Neural cell (in vitro differentiated cells): Measurements from ENCODE around the gene NDST1. TPM values are rescaled to one million over a fixed set of nuclear protein-coding genes. Genes with fewer than 3 reads are reported as not detected.

ENCODE experiments used
- H2AFZ ChIP-seq: fragments of 200-600, 300-800 bp; sonication (generic), shearing (Covaris generic); 2 replicates; pipeline ENCODE4 v1.6.0; 2014; ENCODE audit warnings: low read depth, mild to moderate bottlenecking, antibody characterized with exemption, low read length, moderate library complexity
- H3F3A ChIP-seq: fragments of 200-600 bp; shearing (Covaris generic); 2 replicates; pipeline ENCODE4 v1.6.1; 2016; ENCODE audit warnings: mild to moderate bottlenecking, moderate library complexity, mixed read lengths, antibody characterized with exemption, low read length; ENCODE audit not compliant: insufficient read depth, poor library complexity, severe bottlenecking
- H3K27ac ChIP-seq: fragments of 200-600, 300-800 bp; sonication (generic), shearing (Covaris generic); 2 replicates; pipeline ENCODE4 v1.5.1; 2014; ENCODE audit warnings: mild to moderate bottlenecking, low read length, moderate library complexity
- H3K27me3 ChIP-seq: fragments of 300-800, 200-600 bp; sonication (generic), shearing (Covaris generic); 2 replicates; pipeline ENCODE4 v1.6.0; 2014; ENCODE audit warnings: mild to moderate bottlenecking, low read depth, low read length, moderate library complexity; ENCODE audit not compliant: insufficient read depth
- H3K36me3 ChIP-seq: fragments of 300-800, 200-600 bp; sonication (generic), shearing (Covaris generic); 2 replicates; pipeline ENCODE4 v1.5.1; 2014; ENCODE audit warnings: mild to moderate bottlenecking, antibody characterized with exemption, low read length, moderate library complexity; ENCODE audit not compliant: insufficient read depth
- H3K4me2 ChIP-seq: fragments of 300-800, 200-600 bp; sonication (generic), shearing (Covaris generic); 2 replicates; pipeline ENCODE4 v1.6.0; 2014; ENCODE audit warnings: mild to moderate bottlenecking, low read length
- H3K4me3 ChIP-seq: fragments of 300-800, 200-600 bp; sonication (generic), shearing (Covaris generic); 2 replicates; pipeline ENCODE4 v1.5.1; 2014; ENCODE audit warnings: mild to moderate bottlenecking, low read length, moderate library complexity
- H3K79me2 ChIP-seq: fragments of 200-600 bp; shearing (Covaris generic); replicated peaks from 2 replicates; pipeline ENCODE4 v1.6.0; 2014; ENCODE audit warnings: mild to moderate bottlenecking, low read length, moderate library complexity; ENCODE audit not compliant: insufficient read depth
- H3K9ac ChIP-seq: fragments of 300-800, 200-600 bp; sonication (generic), shearing (Covaris generic); 2 replicates; pipeline ENCODE4 v1.6.1; 2016; ENCODE audit warnings: mild to moderate bottlenecking, low read length, mixed read lengths
- H3K9me2 ChIP-seq: fragments of 200-600 bp; shearing (Covaris generic); 2 replicates; pipeline ENCODE4 v1.6.1; 2016; ENCODE audit warnings: mild to moderate bottlenecking, low read length, mixed read lengths; ENCODE audit not compliant: insufficient read depth
- H3K9me3 ChIP-seq: fragments of 200-600, 300-800 bp; sonication (generic), shearing (Covaris generic); 2 replicates; pipeline ENCODE4 v1.6.1; 2016; ENCODE audit warnings: mild to moderate bottlenecking, mixed run types, low read length, moderate library complexity, mixed read lengths
- H4K20me1 ChIP-seq: fragments of 200-600 bp; shearing (Covaris generic); 2 replicates; pipeline ENCODE4 v1.6.1; 2016; ENCODE audit warnings: mild to moderate bottlenecking, mixed run types; ENCODE audit not compliant: insufficient read depth
- CTCF ChIP-seq: fragments of 450-650 bp; IDR thresholded peaks from 2 replicates; pipeline ENCODE4 v1.5.1; 2014; ENCODE audit warnings: antibody characterized with exemption, mild to moderate bottlenecking, moderate library complexity; ENCODE audit not compliant: poor library complexity, severe bottlenecking
- EP300 ChIP-seq: fragments of 450-650 bp; conservative IDR thresholded peaks from 2 replicates; pipeline ENCODE4 v1.6.1; 2014; ENCODE audit warnings: antibody characterized with exemption, mild to moderate bottlenecking, moderate library complexity; ENCODE audit not compliant: poor library complexity, severe bottlenecking
- EZH2 ChIP-seq: fragments of 200-600, 300-800 bp; shearing (Covaris generic), sonication (generic); IDR thresholded peaks from 2 replicates; pipeline ENCODE4 v1.6.1; 2014; ENCODE audit warnings: antibody characterized with exemption, low read length, borderline replicate concordance, mild to moderate bottlenecking; ENCODE audit not compliant: insufficient read depth, poor library complexity, severe bottlenecking
- MXI1 ChIP-seq: fragments of 450-650 bp; conservative IDR thresholded peaks from 2 replicates; pipeline ENCODE4 v1.6.1; 2014; ENCODE audit warnings: antibody characterized with exemption, mild to moderate bottlenecking; ENCODE audit not compliant: poor library complexity, severe bottlenecking
- POLR2AphosphoS5 ChIP-seq: IDR thresholded peaks from 2 replicates; pipeline ENCODE4 v1.6.1; 2012
- RAD21 ChIP-seq: fragments of 450-650 bp; conservative IDR thresholded peaks from 2 replicates; pipeline ENCODE4 v1.6.1; 2014; ENCODE audit warnings: antibody characterized with exemption, mild to moderate bottlenecking, moderate library complexity
- SMC3 ChIP-seq: fragments of 450-650 bp; conservative IDR thresholded peaks from 2 replicates; pipeline ENCODE4 v1.6.1; 2014; ENCODE audit warnings: antibody characterized with exemption, mild to moderate bottlenecking, moderate library complexity; ENCODE audit not compliant: poor library complexity
- TAF1 ChIP-seq: IDR thresholded peaks from 2 replicates; pipeline ENCODE4 v1.6.1; 2012; ENCODE audit warnings: low read depth
- polyA plus RNA-seq: library from polyadenylated mRNA; depleted of rRNA; stranded (reverse); fragments of >200 nt; gene quantifications from 2 replicates; pipeline ENCODE4 v1.2.3, GENCODE V29; 2014
- TF ChIP-seq, protein P1 (sequence below): IDR thresholded peaks from 2 replicates; pipeline ENCODE4 v1.6.1; 2012; ENCODE audit warnings: borderline replicate concordance

Gene NDST1
- polyA plus RNA-seq, 1 donor from 2014 or later, result 15.6 TPM

DNA sequence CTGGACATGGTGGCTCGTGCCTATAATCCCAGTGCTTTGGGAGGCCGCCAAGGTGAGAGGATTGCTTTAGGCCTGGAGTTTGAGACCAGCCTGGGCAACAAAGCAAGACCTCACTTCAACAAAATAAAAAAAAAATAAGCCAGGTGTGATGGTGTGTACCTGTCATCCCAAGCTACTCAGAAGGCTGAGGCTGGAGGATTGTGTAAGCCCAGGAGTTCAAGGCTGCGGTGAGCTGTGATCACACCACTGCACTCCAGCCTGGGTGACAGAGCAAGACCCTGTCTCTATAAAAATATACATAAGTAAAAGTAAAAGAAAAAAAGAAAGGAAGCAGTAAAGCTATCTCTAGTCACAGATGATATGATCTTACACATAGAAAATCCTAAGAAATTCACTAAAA is 73.0 kb downstream of the NDST1 start:
- no peak overlapping the region for H3K9ac ChIP-seq
- TF ChIP-seq EP300, result no peak
- TF ChIP-seq, protein P1, sequence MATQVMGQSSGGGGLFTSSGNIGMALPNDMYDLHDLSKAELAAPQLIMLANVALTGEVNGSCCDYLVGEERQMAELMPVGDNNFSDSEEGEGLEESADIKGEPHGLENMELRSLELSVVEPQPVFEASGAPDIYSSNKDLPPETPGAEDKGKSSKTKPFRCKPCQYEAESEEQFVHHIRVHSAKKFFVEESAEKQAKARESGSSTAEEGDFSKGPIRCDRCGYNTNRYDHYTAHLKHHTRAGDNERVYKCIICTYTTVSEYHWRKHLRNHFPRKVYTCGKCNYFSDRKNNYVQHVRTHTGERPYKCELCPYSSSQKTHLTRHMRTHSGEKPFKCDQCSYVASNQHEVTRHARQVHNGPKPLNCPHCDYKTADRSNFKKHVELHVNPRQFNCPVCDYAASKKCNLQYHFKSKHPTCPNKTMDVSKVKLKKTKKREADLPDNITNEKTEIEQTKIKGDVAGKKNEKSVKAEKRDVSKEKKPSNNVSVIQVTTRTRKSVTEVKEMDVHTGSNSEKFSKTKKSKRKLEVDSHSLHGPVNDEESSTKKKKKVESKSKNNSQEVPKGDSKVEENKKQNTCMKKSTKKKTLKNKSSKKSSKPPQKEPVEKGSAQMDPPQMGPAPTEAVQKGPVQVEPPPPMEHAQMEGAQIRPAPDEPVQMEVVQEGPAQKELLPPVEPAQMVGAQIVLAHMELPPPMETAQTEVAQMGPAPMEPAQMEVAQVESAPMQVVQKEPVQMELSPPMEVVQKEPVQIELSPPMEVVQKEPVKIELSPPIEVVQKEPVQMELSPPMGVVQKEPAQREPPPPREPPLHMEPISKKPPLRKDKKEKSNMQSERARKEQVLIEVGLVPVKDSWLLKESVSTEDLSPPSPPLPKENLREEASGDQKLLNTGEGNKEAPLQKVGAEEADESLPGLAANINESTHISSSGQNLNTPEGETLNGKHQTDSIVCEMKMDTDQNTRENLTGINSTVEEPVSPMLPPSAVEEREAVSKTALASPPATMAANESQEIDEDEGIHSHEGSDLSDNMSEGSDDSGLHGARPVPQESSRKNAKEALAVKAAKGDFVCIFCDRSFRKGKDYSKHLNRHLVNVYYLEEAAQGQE, result no peak
- TF ChIP-seq POLR2AphosphoS5, result no peak
- no peak for TF ChIP-seq RAD21
- TF ChIP-seq TAF1, result no peak
- TF ChIP-seq SMC3, result no peak
- TF ChIP-seq EZH2, result no peak
- TF ChIP-seq MXI1, result no peak
- TF ChIP-seq CTCF, result no peak
- no peaks in the 10 kb centered on the region for H3K9me2 ChIP-seq
- H2AFZ ChIP-seq, result no peak overlapping the region
- no peak overlapping the region for H3K4me2 ChIP-seq
- H3K79me2 ChIP-seq, result no peaks in the 10 kb centered on the region
- H3K4me3 ChIP-seq, result no peak overlapping the region
- H4K20me1 ChIP-seq, result no peaks in the 10 kb centered on the region
- no peaks in the 10 kb centered on the region for H3F3A ChIP-seq
- no peak overlapping the region for H3K27ac ChIP-seq
- no peaks in the 10 kb centered on the region for H3K27me3 ChIP-seq
- H3K36me3 ChIP-seq, result no peaks in the 10 kb centered on the region
- no peaks in the 10 kb centered on the region for H3K9me3 ChIP-seq

DNA sequence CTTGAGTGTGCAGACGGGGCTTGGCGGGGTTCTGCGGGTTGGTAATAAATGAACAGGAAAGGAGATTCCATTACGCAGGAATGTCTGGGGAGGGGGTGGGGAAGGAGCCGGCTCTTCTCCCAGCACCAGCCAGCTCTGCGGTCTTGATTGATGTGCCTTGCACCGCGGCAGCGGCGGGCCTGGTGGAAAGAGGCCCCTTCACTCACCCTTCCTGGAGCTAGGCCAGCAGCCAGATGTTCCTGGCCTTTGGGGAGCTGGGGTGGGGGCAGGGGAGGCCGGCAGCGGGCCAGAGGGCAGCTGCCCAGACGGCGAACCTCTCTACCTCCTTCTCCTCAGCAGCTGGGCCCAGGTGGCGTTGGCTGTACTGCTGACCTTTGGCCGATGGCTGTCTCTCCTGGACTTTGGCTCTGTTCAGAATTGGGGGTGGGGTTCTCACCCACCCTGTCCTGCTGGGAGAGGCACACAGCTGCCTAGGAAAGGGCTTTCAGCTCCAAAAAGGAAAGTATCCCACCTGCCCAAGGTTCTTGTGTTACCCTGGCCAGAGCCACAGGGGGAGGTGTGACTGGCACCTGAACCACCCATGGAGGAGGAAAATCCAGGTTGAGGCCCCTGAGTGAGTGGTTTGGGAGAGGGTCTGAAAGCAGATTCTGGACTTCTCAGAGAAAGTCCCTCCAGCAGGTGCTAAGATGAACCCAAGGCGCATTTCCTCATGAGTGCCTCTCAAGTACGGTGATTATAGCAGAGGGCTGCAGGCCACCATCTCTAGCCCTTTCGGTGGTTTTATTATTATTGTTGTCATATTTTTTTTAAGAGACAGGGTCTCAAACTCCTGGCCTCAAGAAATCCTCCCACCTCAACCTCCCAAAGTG is 74.5 kb downstream of the NDST1 start:
- TF ChIP-seq POLR2AphosphoS5 (no peak), RAD21 (no peak)
- no peaks in the 10 kb centered on the region for H3F3A ChIP-seq
- H4K20me1 ChIP-seq, result no peaks in the 10 kb centered on the region
- H2AFZ ChIP-seq, result no peak overlapping the region
- H3K27ac ChIP-seq, result no peak overlapping the region
- no peak overlapping the region for H3K4me2 ChIP-seq
- no peaks in the 10 kb centered on the region for H3K79me2 ChIP-seq
- no peak overlapping the region for H3K9ac ChIP-seq
- no peaks in the 10 kb centered on the region for H3K36me3 ChIP-seq
- H3K27me3 ChIP-seq, result no peaks in the 10 kb centered on the region
- H3K9me2 ChIP-seq, result no peaks in the 10 kb centered on the region
- no peak overlapping the region for H3K4me3 ChIP-seq
- no peaks in the 10 kb centered on the region for H3K9me3 ChIP-seq
